Activated CD4-positive, alpha-beta T cell treated with anti-CD3 and anti-CD28 coated beads, Interleukin-2, Interleukin-4, amounts not matched to agents 100 ng/mL and 50 ng/mL, durations not matched to agents 16 hours and 8 hours (primary cell): Measurements from ENCODE around the gene ABHD3.
A peak's percentile ranks its signal among the peaks of the same experiment; 100 is the strongest.
"Not testable (repeated sequence)": the region's sequence is repeated elsewhere in the genome, so short reads cannot be mapped to it uniquely, and the experiment has no call there.

Source experiments
- DNase-seq: peaks from one replicate; pipeline ENCODE4 v3.0.0-alpha.2; 2020; ENCODE audit warnings: low spot score

ABHD3 gene

GRCh38 chr18:21703241-21703820 lies 1.2 kb downstream of the ABHD3 start:
- DNase-seq = peak; percentile 32

- DNase-seq = no peak
Measured at GRCh38 chr18:21702602-21703001, 2.0 kb downstream of the ABHD3 start.

- no peak for DNase-seq
Measured at GRCh38 chr18:21701621-21702020, 3.0 kb downstream of the ABHD3 start.

GRCh38 chr18:21700528-21701075 lies 4.0 kb downstream of the ABHD3 start:
- DNase-seq = no peak

GRCh38 chr18:21693322-21693721 lies 11.3 kb downstream of the ABHD3 start:
- no peak for DNase-seq

GRCh38 chr18:21689736-21690135 lies 14.8 kb downstream of the ABHD3 start:
- no peak for DNase-seq

- DNase-seq = no peak
Measured at GRCh38 chr18:21686282-21687105, 18.1 kb downstream of the ABHD3 start.

GRCh38 chr18:21685556-21685981 lies 19.0 kb downstream of the ABHD3 start:
- not testable (repeated sequence) for DNase-seq

GRCh38 chr18:21684731-21685130 lies 19.8 kb downstream of the ABHD3 start:
- DNase-seq = peak; percentile 34

- peak; percentile 63 for DNase-seq
Measured at GRCh38 chr18:21682371-21683051, 22.1 kb downstream of the ABHD3 start.

GRCh38 chr18:21680161-21680560 lies 24.4 kb downstream of the ABHD3 start:
- DNase-seq = no peak

- no peak for DNase-seq
Measured at GRCh38 chr18:21678859-21679258, 25.7 kb downstream of the ABHD3 start.

- peak; percentile 28 for DNase-seq
Measured at GRCh38 chr18:21675354-21675753, 29.2 kb downstream of the ABHD3 start.

GRCh38 chr18:21672521-21673267 lies 31.9 kb downstream of the ABHD3 start:
- no peak for DNase-seq

- DNase-seq = no peak
Measured at GRCh38 chr18:21669736-21670285, 34.8 kb downstream of the ABHD3 start.

- DNase-seq = no peak
Measured at GRCh38 chr18:21664069-21664468, 40.5 kb downstream of the ABHD3 start.

GRCh38 chr18:21663578-21663977 lies 41.0 kb downstream of the ABHD3 start:
- DNase-seq = no peak

GRCh38 chr18:21662581-21662980 lies 42.0 kb downstream of the ABHD3 start:
- DNase-seq = no peak

GRCh38 chr18:21660078-21660477 lies 44.5 kb downstream of the ABHD3 start:
- peak; percentile 20 for DNase-seq

- no peak for DNase-seq
Measured at GRCh38 chr18:21656402-21656801, 48.2 kb downstream of the ABHD3 start.

GRCh38 chr18:21653361-21653760 lies 51.2 kb downstream of the ABHD3 start:
- no peak for DNase-seq

- no peak for DNase-seq
Measured at GRCh38 chr18:21652073-21652472, 52.5 kb downstream of the ABHD3 start.
